Endothelial cell of umbilical vein (primary cell): ENCODE results near the gene CHRNB1. TPM values are rescaled to one million over a fixed set of nuclear protein-coding genes. Genes with fewer than 3 reads are reported as not detected.

Source experiments
- polyA plus RNA-seq, 4 experiments: library from polyadenylated mRNA; depleted of rRNA in 3 of 4; stranded (reverse) in 3 of 4; unstranded in 1 of 4; fragments of >200 nt; gene quantifications; 2 replicates each; pipeline versions ENCODE4 v1.2.1 to v1.2.3, GENCODE V29; 2011 to 2012; ENCODE audit warnings: missing spikeins in 1 of 4
- total RNA-seq: library from RNA; stranded (reverse); gene quantifications from 2 replicates; pipeline ENCODE4 v1.2.3, GENCODE V29; 2021

Gene CHRNB1
- total and polyA plus RNA-seq, 2 donors (not counting 3 experiments of a cell fraction or from before 2014, with no cell fraction given), result 5.6 to 9.3 TPM

Other genes with a start within 250 kb of the CHRNB1 start
Only the 30 nearest of the 40 such genes appear.
- gene CLDN7, start 182.6 kb upstream of the CHRNB1 start, total RNA-seq, result 25.4 and 27.9 TPM in 2 replicates
- gene CLDN7, start 182.6 kb upstream of the CHRNB1 start, polyA plus RNA-seq, result 24.9 and 25.7 TPM in 2 replicates
- gene SLC2A4, start 163.3 kb upstream of the CHRNB1 start, total RNA-seq, result 0.23 TPM in 1 of 2 replicates, not detected in the other
- 0.12 and 0.18 TPM in 2 replicates for gene SLC2A4, start 163.3 kb upstream of the CHRNB1 start, polyA plus RNA-seq
- gene YBX2, start 150.4 kb upstream of the CHRNB1 start, total RNA-seq, result 0.31 TPM in 1 of 2 replicates, not detected in the other
- gene YBX2, start 150.4 kb upstream of the CHRNB1 start, polyA plus RNA-seq, result 0.15 and 0.18 TPM in 2 replicates
- 847 and 859 TPM in 2 replicates for gene EIF5A, start 137.4 kb upstream of the CHRNB1 start, total RNA-seq
- gene EIF5A, start 137.4 kb upstream of the CHRNB1 start, polyA plus RNA-seq, result 650 and 689 TPM in 2 replicates
- gene GPS2, start 129.7 kb upstream of the CHRNB1 start, total RNA-seq, result 51.6 and 61.3 TPM in 2 replicates
- gene GPS2, start 129.7 kb upstream of the CHRNB1 start, polyA plus RNA-seq, result 132 and 169 TPM in 2 replicates
- 34.2 and 44.9 TPM in 2 replicates for gene NEURL4, start 115.7 kb upstream of the CHRNB1 start, total RNA-seq
- 24.3 and 32.0 TPM in 2 replicates for gene NEURL4, start 115.7 kb upstream of the CHRNB1 start, polyA plus RNA-seq
- not detected in 2 replicates for gene ACAP1, start 108.5 kb upstream of the CHRNB1 start, total RNA-seq
- gene ACAP1, start 108.5 kb upstream of the CHRNB1 start, polyA plus RNA-seq, result 0.46 TPM in 1 of 2 replicates, not detected in the other
- gene KCTD11, start 92.9 kb upstream of the CHRNB1 start, total RNA-seq, result 3.5 and 3.8 TPM in 2 replicates
- 6.5 and 6.7 TPM in 2 replicates for gene KCTD11, start 92.9 kb upstream of the CHRNB1 start, polyA plus RNA-seq
- gene TMEM95, start 89.9 kb upstream of the CHRNB1 start, total RNA-seq, result not detected in 2 replicates
- not detected in 2 replicates for gene TMEM95, start 89.9 kb upstream of the CHRNB1 start, polyA plus RNA-seq
- gene TNK1, start 64.0 kb upstream of the CHRNB1 start, total RNA-seq, result 0.58 and 0.67 TPM in 2 replicates
- 0.14 and 0.22 TPM in 2 replicates for gene TNK1, start 64.0 kb upstream of the CHRNB1 start, polyA plus RNA-seq
- 54.5 and 59.9 TPM in 2 replicates for gene PLSCR3, start 50.5 kb upstream of the CHRNB1 start, total RNA-seq
- gene PLSCR3, start 50.5 kb upstream of the CHRNB1 start, polyA plus RNA-seq, result 94.8 and 111 TPM in 2 replicates
- 57.3 and 67.4 TPM in 2 replicates for gene TMEM256, start 41.0 kb upstream of the CHRNB1 start, total RNA-seq
- gene TMEM256, start 41.0 kb upstream of the CHRNB1 start, polyA plus RNA-seq, result 148 and 218 TPM in 2 replicates
- 25.9 and 29.2 TPM in 2 replicates for gene NLGN2, start 37.2 kb upstream of the CHRNB1 start, total RNA-seq
- gene NLGN2, start 37.2 kb upstream of the CHRNB1 start, polyA plus RNA-seq, result 15.4 and 15.5 TPM in 2 replicates
- not detected in 2 replicates for gene SPEM1, start 24.7 kb upstream of the CHRNB1 start, total RNA-seq
- not detected in 2 replicates for gene SPEM1, start 24.7 kb upstream of the CHRNB1 start, polyA plus RNA-seq
- gene SPEM2, start 19.4 kb upstream of the CHRNB1 start, total RNA-seq, result not detected in 2 replicates
- not detected in 2 replicates for gene SPEM2, start 19.4 kb upstream of the CHRNB1 start, polyA plus RNA-seq
- not detected in 2 replicates for gene SPEM3, start 16.2 kb upstream of the CHRNB1 start, total RNA-seq
- not detected in 2 replicates for gene SPEM3, start 16.2 kb upstream of the CHRNB1 start, polyA plus RNA-seq
- 6.1 and 6.5 TPM in 2 replicates for gene TMEM102, start 9.6 kb upstream of the CHRNB1 start, total RNA-seq
- gene TMEM102, start 9.6 kb upstream of the CHRNB1 start, polyA plus RNA-seq, result 5.8 and 8.4 TPM in 2 replicates
- gene FGF11, start 5.5 kb upstream of the CHRNB1 start, total RNA-seq, result 1.8 TPM in 1 of 2 replicates, not detected in the other
- gene FGF11, start 5.5 kb upstream of the CHRNB1 start, polyA plus RNA-seq, result 0.70 and 0.92 TPM in 2 replicates
- 26.5 and 27.4 TPM in 2 replicates for gene ZBTB4, start 34.6 kb downstream of the CHRNB1 start, total RNA-seq
- gene ZBTB4, start 34.6 kb downstream of the CHRNB1 start, polyA plus RNA-seq, result 15.1 and 15.7 TPM in 2 replicates
- gene SLC35G6, start 36.4 kb downstream of the CHRNB1 start, total RNA-seq, result not detected in 2 replicates
- not detected in 2 replicates for gene SLC35G6, start 36.4 kb downstream of the CHRNB1 start, polyA plus RNA-seq
- gene POLR2A, start 39.3 kb downstream of the CHRNB1 start, total RNA-seq, result 145 and 151 TPM in 2 replicates
- 25.1 and 45.9 TPM in 2 replicates for gene POLR2A, start 39.3 kb downstream of the CHRNB1 start, polyA plus RNA-seq
- 21.0 and 28.4 TPM in 2 replicates for gene TNFSF12, start 104.0 kb downstream of the CHRNB1 start, total RNA-seq
- gene TNFSF12, start 104.0 kb downstream of the CHRNB1 start, polyA plus RNA-seq, result 39.4 and 40.5 TPM in 2 replicates
- 3.7 and 5.4 TPM in 2 replicates for gene TNFSF13, start 113.7 kb downstream of the CHRNB1 start, total RNA-seq
- gene TNFSF13, start 113.7 kb downstream of the CHRNB1 start, polyA plus RNA-seq, result 3.6 and 4.3 TPM in 2 replicates
- 56.5 and 63.4 TPM in 2 replicates for gene SENP3, start 116.9 kb downstream of the CHRNB1 start, total RNA-seq
- gene SENP3, start 116.9 kb downstream of the CHRNB1 start, polyA plus RNA-seq, result 91.6 and 96.5 TPM in 2 replicates
- 2.9 and 4.5 TPM in 2 replicates for gene CD68, start 134.6 kb downstream of the CHRNB1 start, total RNA-seq
- 29.1 and 30.8 TPM in 2 replicates for gene CD68, start 134.6 kb downstream of the CHRNB1 start, polyA plus RNA-seq
- gene MPDU1, start 138.8 kb downstream of the CHRNB1 start, total RNA-seq, result 61.2 and 78.0 TPM in 2 replicates
- gene MPDU1, start 138.8 kb downstream of the CHRNB1 start, polyA plus RNA-seq, result 368 and 384 TPM in 2 replicates
- gene SOX15, start 145.0 kb downstream of the CHRNB1 start, total RNA-seq, result 0.39 and 0.46 TPM in 2 replicates
- 0.19 and 0.26 TPM in 2 replicates for gene SOX15, start 145.0 kb downstream of the CHRNB1 start, polyA plus RNA-seq
- gene FXR2, start 169.8 kb downstream of the CHRNB1 start, total RNA-seq, result 33.1 and 40.1 TPM in 2 replicates
- 48.9 and 59.9 TPM in 2 replicates for gene FXR2, start 169.8 kb downstream of the CHRNB1 start, polyA plus RNA-seq
- gene SAT2, start 182.8 kb downstream of the CHRNB1 start, total RNA-seq, result 51.8 and 52.5 TPM in 2 replicates
- 27.9 and 38.0 TPM in 2 replicates for gene SAT2, start 182.8 kb downstream of the CHRNB1 start, polyA plus RNA-seq
- gene SHBG, start 185.1 kb downstream of the CHRNB1 start, total RNA-seq, result not detected in 2 replicates
- 0.32 and 0.51 TPM in 2 replicates for gene SHBG, start 185.1 kb downstream of the CHRNB1 start, polyA plus RNA-seq